Erythroblast (primary cell): ENCODE data around the gene TFCP2.

Experiments
- GATA1 ChIP-seq: IDR thresholded peaks from 2 replicates; pipeline ENCODE4 v1.6.1; 2011; ENCODE audit warnings: low read depth, mild to moderate bottlenecking, control low read depth, low read length, moderate library complexity
- POLR2A ChIP-seq: IDR thresholded peaks from 2 replicates; pipeline ENCODE4 v1.6.1; 2011; ENCODE audit warnings: mild to moderate bottlenecking, low read length

- TF ChIP-seq POLR2A (no peak), GATA1 (no peak)
These were observed 44.4 kb upstream of the TFCP2 start for GRCh38 chr12:51217133-51217967.
